COLO668 (cell line): ENCODE measurements around the gene SVIP.
A peak's percentile ranks its signal among the peaks of the same experiment; 100 is the strongest.

Experiments used
- DNase-seq: peaks from one replicate; lab custom pipeline; 2025; ENCODE audit not compliant: unreplicated experiment; lab: John Stamatoyannopoulos, UW

Gene SVIP

GRCh38 chr11:22795914-22796313 lies 33.7 kb downstream of the SVIP start:
- no peak for DNase-seq

- DNase-seq = peak; percentile 3
These were observed 37.1 kb downstream of the SVIP start for GRCh38 chr11:22792497-22792896.

- DNase-seq = peak; percentile 7
These were observed 41.9 kb downstream of the SVIP start for GRCh38 chr11:22787551-22788162.

- DNase-seq = no peak
These were observed 42.5 kb downstream of the SVIP start for GRCh38 chr11:22787055-22787454.

GRCh38 chr11:22786475-22786874 lies 43.1 kb downstream of the SVIP start:
- DNase-seq = no peak

GRCh38 chr11:22785251-22785650 lies 44.4 kb downstream of the SVIP start:
- no peak for DNase-seq

- DNase-seq = peak; percentile 6
These were observed 48.5 kb downstream of the SVIP start for GRCh38 chr11:22780952-22781593.

- no peak for DNase-seq
These were observed 49.8 kb downstream of the SVIP start for GRCh38 chr11:22779850-22780249.

GRCh38 chr11:22778642-22779041 lies 51.0 kb downstream of the SVIP start:
- DNase-seq = no peak

- DNase-seq = no peak
These were observed 54.4 kb downstream of the SVIP start for GRCh38 chr11:22775248-22775647.

GRCh38 chr11:22774716-22775115 lies 54.9 kb downstream of the SVIP start:
- no peak for DNase-seq

- DNase-seq = no peak
These were observed 60.5 kb downstream of the SVIP start for GRCh38 chr11:22769081-22769480.
